D721Med (cell line): ENCODE data around the gene OGDH.

Experiments
- DNase-seq: peaks from one replicate; pipeline ENCODE4 v3.0.0; 2011; ENCODE audit warnings: low spot score; ENCODE audit not compliant: insufficient read length
- FAIRE-seq: peaks from 2 replicates; lab custom pipeline; 2011; peaks lifted over from hg19 to GRCh38; lab: Jason Lieb, UNC
- TF ChIP-seq, protein P1 (sequence below): IDR thresholded peaks from 2 replicates; pipeline ENCODE4 v1.5.1; 2012; ENCODE audit warnings: mild to moderate bottlenecking, control low read depth; ENCODE audit not compliant: insufficient read depth; ENCODE audit errors: missing control alignments

Gene OGDH

DNA sequence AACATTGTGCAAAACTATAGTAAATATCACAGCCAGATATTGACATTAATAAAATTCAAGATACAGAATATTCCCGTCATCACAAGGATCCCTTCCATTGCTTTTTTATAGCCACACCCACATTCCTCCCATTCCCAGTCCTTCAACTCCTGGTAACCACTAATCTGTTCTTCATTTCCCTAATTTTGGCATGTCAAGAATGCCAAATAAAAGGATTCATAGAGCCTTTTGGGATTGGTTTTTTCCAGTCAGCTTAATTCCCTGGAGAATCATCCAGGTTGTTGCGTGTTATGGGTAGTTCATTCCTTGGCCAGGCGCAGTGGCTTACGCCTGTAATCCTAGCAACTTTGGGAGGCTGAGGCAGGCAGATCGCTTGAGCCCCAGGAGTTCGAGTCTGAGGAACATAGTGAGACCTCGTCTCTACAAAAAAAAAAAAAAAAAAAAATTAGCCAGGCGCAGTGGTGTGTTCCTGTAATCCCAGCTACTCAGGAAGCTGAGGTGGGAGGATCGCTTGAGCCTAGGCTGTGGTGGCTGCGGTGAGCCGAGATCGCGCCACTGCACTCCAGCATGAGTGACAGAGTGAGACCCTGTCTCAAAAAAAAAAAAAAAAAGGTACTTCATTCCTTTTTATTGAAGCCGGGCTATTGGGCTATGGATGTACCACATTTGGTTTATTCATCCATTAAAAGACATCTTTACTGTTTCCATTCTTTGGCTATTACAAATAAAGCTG, 2.7 kb downstream of the OGDH start:
- no peak for DNase-seq

DNA sequence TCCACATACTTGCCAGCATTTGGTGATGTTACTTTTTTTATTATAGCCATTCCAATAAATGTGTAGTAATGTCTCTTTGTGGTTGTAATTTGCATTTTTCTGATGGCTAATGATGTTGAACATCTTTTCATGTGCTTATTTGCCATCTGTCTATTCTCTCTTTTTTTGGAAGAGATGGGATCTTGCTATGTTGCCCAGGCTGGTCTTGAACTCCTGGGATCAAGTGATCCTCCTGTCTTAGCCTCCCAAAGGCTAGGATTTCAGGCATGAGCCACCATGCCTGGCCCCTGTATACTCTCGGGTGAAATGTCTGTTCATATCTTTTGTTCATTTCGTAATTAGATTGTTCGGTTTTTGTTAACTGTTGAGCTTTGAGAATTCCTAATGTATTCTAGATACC, 3.4 kb downstream of the OGDH start:
- TF ChIP-seq, protein P1, sequence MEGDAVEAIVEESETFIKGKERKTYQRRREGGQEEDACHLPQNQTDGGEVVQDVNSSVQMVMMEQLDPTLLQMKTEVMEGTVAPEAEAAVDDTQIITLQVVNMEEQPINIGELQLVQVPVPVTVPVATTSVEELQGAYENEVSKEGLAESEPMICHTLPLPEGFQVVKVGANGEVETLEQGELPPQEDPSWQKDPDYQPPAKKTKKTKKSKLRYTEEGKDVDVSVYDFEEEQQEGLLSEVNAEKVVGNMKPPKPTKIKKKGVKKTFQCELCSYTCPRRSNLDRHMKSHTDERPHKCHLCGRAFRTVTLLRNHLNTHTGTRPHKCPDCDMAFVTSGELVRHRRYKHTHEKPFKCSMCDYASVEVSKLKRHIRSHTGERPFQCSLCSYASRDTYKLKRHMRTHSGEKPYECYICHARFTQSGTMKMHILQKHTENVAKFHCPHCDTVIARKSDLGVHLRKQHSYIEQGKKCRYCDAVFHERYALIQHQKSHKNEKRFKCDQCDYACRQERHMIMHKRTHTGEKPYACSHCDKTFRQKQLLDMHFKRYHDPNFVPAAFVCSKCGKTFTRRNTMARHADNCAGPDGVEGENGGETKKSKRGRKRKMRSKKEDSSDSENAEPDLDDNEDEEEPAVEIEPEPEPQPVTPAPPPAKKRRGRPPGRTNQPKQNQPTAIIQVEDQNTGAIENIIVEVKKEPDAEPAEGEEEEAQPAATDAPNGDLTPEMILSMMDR, result no peak
- FAIRE-seq, result no peak
- no peak for DNase-seq

More for the DNA sequence above, 2.7 kb downstream of the OGDH start:
- TF ChIP-seq, protein P1, result no peak
- FAIRE-seq, result no peak

DNA sequence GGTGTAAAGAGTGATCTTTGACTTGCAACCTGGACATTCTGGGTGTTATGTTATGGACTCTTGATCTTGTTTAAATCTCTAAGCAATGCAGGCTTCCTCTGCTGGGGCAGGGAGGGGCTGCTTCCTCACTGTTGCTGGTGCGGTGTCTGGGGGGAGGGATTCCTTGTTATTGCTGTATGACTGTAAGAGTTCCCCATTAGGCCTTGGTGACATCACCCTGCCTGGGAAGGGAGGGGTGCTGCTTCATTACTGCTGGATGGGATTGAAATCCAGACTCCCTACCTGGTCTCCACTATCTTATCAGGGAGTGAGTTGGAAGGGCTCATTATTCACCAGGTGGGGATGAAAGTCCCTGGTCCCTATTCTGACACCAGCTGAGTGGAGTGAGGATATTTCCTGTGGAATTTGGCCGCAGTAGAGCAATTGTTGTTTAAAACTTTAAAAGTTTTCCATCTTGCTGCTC, 8.8 kb downstream of the OGDH start:
- no peak for DNase-seq
- TF ChIP-seq, protein P1, result no peak
- no peak for FAIRE-seq

DNA sequence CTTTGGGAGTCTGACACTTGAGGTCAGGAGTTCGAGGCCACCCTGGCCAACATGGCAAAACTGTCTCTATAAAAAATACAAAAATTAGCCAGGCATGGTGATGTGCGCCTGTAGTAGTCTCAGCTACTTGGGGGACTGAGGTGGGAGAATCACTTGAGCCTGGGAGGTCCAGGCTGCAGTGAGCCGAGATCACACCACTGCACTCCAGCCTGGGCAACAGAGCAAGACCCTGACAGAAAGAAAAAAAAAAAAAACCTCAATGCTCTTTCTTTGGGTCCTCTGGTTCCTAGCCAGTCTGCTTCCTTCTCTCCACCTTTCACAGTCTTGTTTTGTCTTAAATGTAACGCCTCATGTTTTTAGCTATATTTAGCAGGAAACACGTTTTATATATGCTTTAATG, 9.4 kb downstream of the OGDH start:
- no peak for DNase-seq
- TF ChIP-seq, protein P1, result no peak
- FAIRE-seq, result no peak

DNA sequence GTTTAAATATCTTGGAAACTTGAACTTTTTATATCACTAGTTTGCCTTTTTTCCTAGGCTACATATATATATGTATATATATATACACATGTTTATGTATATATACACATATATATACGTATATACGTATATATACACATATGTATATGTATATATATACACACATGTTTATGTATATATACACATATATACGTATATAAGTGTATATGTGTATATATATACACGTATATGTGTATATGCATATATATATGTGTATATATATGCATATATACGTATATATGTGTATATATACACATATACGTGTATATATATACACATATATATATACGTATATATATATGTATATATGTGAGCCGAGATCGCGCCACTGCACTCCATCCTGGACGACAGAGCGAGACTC, 10.1 kb downstream of the OGDH start:
- DNase-seq (no peak), FAIRE-seq (no peak)
- TF ChIP-seq, protein P1, result no peak

DNA sequence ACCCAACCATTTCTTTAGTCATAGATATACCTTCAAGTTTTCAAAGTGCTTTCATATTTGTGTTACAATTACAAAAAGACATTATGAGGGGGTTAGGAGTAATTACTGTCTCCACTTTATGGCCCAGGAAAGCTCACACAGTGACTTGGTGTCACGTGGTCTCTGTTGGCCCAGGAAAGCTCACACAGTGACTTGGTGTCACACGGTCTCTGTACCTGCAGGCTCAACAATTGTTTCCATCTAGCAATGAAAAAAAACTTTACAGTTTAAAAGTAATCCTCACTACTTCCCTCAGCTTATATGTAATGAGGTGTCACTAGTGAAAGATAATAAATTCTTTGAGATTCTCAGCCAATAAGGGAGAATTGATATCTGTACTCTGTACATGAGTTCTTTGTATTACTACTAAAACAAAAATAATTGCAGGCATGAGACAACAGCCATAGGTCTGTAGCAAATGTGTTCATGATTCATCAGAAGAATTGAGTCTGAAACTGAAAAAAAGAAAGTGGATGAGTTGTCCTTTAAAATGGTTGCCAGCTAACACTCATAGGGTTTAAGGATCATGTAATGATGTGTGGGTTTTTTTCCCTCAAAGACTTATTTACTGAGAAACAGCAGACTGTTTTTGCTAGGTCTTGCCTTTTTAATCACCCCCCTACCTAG, 10.9 kb downstream of the OGDH start:
- DNase-seq, result no peak
- FAIRE-seq, result no peak
- TF ChIP-seq, protein P1, result no peak

DNA sequence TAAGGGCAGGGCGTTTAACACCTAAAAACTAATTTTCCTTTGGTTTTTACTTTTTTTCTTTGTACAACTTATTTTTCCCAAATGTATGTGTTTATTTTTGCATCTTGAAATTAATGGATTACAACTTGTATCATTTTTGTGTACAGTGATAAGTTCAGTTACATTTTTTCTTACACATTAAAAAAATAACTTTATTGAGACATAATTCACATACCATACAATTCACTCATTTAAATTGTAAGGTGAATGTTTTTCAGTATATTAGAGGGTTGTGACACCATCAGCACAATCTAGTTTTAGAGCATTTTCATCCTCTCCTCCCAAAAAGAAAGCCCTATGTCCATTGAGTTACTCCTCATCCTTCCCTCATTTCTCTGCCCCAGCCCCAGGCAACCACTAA, 11.6 kb downstream of the OGDH start:
- FAIRE-seq, result no peak
- DNase-seq, result no peak
- TF ChIP-seq, protein P1, result no peak
